ENCODE measurements around the gene SIM1. TPM values are rescaled to one million over a fixed set of nuclear protein-coding genes. Genes with fewer than 3 reads are reported as not detected.

Gene SIM1
- total RNA-seq, 1 donor from 2014 or later: not detected

- Mint-ChIP-seq H3K27ac (no peak overlapping the region), H3K4me3 (no peak overlapping the region), H3K9me3 (no peaks in the 10 kb centered on the region), H3K4me1 (no peaks in the 10 kb centered on the region), H3K36me3 (ENCODE audit: low read depth) (peaks cover 18% of the 10 kb centered on the region), H3K27me3 (peaks cover 1% of the 10 kb centered on the region)
- intact Hi-C loops (cut with micrococcal nuclease): no loop called here
- no peak for ATAC-seq (ENCODE audit: low read depth)
- no peak for DNase-seq
- no peak for TF ChIP-seq CTCF (IDR thresholded peaks at IDR 0.05)
- POLR2A ChIA-PET: no interaction called here
- CTCF ChIA-PET: no interaction called here
Observed at GRCh38 chr6:100504786-100505737, 40.3 kb upstream of the SIM1 start.

- intact Hi-C loops (cut with micrococcal nuclease): no loop called here
- Mint-ChIP-seq H3K27ac (no peak overlapping the region), H3K36me3 (ENCODE audit: low read depth) (peaks cover 4% of the 10 kb centered on the region), H3K4me3 (no peak overlapping the region), H3K9me3 (peaks cover 6% of the 10 kb centered on the region), H3K4me1 (no peaks in the 10 kb centered on the region), H3K27me3 (peaks cover 11% of the 10 kb centered on the region)
- CTCF ChIA-PET: no interaction called here
- POLR2A ChIA-PET: no interaction called here
- DNase-seq (no peak), ATAC-seq (ENCODE audit: low read depth) (no peak)
- no peak for TF ChIP-seq CTCF (IDR thresholded peaks at IDR 0.05)
Observed at GRCh38 chr6:100503043-100503705, 38.5 kb upstream of the SIM1 start.

GRCh38 chr6:100493206-100493888 is 28.6 kb upstream of the SIM1 start:
- Mint-ChIP-seq H3K4me3 (no peak overlapping the region), H3K27ac (no peak overlapping the region)

GRCh38 chr6:100491952-100492670 is 27.4 kb upstream of the SIM1 start:
- CTCF ChIA-PET: no interaction called here
- peaks cover 12% of the 10 kb centered on the region for H3K27me3 Mint-ChIP-seq

More at GRCh38 chr6:100493206-100493888, 28.6 kb upstream of the SIM1 start:
- Mint-ChIP-seq H3K9me3 (peaks cover 10% of the 10 kb centered on the region), H3K4me1 (no peaks in the 10 kb centered on the region), H3K27me3 (peaks cover 11% of the 10 kb centered on the region), H3K36me3 (ENCODE audit: low read depth) (no peaks in the 10 kb centered on the region)
- DNase-seq (no peak), ATAC-seq (ENCODE audit: low read depth) (no peak)
- ChIA-PET CTCF (no interaction called here), POLR2A (no interaction called here)
- TF ChIP-seq CTCF (IDR thresholded peaks at IDR 0.05): no peak
- intact Hi-C loops (cut with micrococcal nuclease): no loop called here

More at GRCh38 chr6:100491952-100492670, 27.4 kb upstream of the SIM1 start:
- no peak overlapping the region for H3K27ac Mint-ChIP-seq
- POLR2A ChIA-PET: no interaction called here
- DNase-seq (no peak), ATAC-seq (ENCODE audit: low read depth) (no peak)
- H3K4me3 Mint-ChIP-seq: no peak overlapping the region
- no peak for TF ChIP-seq CTCF (IDR thresholded peaks at IDR 0.05)
- intact Hi-C loops (cut with micrococcal nuclease): no loop called here
- H3K9me3 Mint-ChIP-seq: peaks cover 5% of the 10 kb centered on the region
- no peaks in the 10 kb centered on the region for H3K36me3 Mint-ChIP-seq (ENCODE audit: low read depth)
- H3K4me1 Mint-ChIP-seq: no peaks in the 10 kb centered on the region
